Cerebellar cortex (tissue), 1 donor: ENCODE results near the gene DPH7.
"Not testable (repeated sequence)": the region's sequence is repeated elsewhere in the genome, so short reads cannot be mapped to it uniquely, and the experiment has no call there.

Experiments used
- DNase-seq: peaks from one replicate; pipeline ENCODE4 v3.0.0-alpha.2; 2015; ENCODE audit warnings: low spot score

The DPH7 gene

GRCh38 chr9:137580209-137580953, 1.7 kb upstream of the DPH7 start:
- DNase-seq, result no peak

- DNase-seq, result no peak
Observed at GRCh38 chr9:137579259-137579604, 507 bp upstream of the DPH7 start.

- no peak for DNase-seq
Observed at GRCh38 chr9:137575716-137576411, 2.9 kb downstream of the DPH7 start.

- no peak for DNase-seq
Observed at GRCh38 chr9:137575364-137575715, 3.4 kb downstream of the DPH7 start.

- DNase-seq, result no peak
Observed at GRCh38 chr9:137574192-137574591, 4.5 kb downstream of the DPH7 start.

GRCh38 chr9:137570566-137570965, 8.2 kb downstream of the DPH7 start:
- no peak for DNase-seq

DNA sequence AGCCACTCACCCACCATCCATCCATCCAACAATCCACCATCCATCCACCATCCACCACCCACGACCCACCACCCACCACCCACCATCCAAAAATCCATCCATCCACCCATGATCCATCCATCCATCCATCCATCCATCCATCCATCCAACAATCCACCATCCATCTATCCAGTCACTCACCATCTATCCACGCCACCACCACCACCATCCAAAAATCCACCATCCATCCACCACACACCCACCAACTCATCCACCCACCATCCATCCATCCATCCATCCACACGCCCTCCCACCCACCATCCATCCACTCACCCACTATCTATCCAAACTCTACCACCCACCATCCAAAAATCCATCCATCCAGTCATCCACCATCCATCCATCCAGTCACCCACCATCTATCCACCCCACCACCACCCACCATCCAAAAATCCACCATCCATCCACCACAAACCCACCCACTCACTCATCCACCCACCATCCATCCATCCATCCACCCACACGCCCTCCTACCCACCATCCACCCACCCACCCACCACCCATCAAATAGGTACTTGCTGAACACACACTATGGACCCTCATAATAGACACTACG, 9.0 kb downstream of the DPH7 start:
- DNase-seq, result no peak

- not testable (repeated sequence) for DNase-seq
Observed at GRCh38 chr9:137568445-137568844, 10.3 kb downstream of the DPH7 start.

DNA sequence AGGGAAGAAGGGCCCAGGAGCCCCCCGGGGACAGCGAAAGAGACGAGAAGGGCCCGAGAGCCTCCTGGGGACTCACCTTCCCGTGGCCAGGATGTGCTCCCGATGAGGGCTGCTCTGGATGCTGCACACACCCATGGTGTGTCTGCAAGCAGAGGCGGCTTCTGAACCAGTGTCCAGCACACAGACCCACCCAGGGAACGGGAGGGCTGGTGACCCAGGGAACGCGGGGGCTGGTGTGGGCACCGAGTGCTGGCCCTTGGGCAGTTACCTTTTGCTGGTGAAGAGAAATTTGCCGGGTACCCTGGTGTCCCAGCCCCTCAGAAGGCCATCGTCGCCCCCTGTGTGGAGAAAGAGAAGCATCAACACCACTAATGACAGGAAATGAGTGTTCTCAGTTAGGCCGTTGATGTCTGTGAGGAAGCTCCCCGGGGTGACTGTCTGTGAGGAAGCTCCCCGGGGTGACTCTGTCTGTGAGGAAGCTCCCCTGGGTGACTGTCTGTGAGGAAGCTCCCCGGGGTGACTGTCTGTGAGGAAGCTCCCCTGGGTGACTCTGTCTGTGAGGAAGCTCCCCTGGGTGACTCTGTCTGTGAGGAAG, 13.8 kb downstream of the DPH7 start:
- no peak for DNase-seq

- DNase-seq, result no peak
Observed at GRCh38 chr9:137564134-137564533, 14.6 kb downstream of the DPH7 start.

DNA sequence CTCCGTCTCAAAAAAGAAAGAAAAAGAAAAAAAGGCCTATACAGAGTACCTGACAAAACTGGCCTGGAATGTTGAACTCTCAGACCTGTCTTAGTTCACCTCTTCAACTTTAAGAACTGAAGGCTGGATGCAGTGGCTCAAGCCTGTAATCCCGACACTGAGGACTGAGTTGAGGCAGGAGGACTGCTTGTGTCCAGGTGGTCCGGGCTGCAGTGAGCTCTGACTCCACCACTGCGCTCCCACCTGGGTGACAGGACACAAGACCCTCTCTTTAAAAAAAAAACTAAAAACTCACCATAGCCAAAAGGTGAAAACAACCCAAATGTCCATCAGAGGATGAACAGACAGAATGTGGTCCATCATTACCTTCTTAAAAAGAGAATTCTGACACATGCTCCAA, 20.6 kb downstream of the DPH7 start:
- no peak for DNase-seq

DNA sequence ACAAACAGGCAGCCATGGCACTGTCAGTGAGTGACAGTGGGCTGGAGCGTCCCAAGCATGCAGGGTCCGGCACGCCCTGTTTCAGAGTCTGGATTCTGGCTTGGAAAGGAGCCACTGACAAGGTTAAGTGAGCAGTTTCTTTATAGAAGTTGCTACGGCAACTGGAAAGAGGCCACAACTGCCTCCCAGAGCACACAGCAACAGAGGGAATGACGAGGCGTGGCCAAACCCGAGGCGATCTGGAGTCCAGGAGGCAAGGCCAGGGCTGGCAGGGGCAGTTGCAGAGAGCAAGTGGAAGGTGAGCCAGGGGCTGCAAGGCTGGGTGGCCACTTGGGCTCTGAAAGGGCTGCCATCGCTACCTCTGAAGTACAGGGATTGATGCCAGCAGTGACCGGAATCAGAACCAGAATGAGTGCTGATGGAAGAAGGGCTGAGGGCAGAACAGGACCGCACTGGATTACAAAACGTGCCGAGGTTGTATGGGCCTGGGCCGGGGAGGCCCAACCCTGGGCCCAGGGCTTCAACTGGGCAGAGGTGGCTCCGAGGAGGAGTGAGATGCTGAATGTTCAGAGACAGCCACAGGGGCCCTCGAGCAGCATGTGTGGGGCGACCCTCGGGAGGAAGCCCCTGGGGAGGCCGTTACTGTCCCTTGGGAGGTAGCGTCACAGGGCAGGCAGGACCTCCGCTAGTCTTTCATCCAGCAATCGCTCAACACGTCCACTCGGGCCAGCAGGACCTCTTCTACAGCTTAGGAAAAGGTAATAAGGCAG, 22.5 kb downstream of the DPH7 start:
- no peak for DNase-seq

DNA sequence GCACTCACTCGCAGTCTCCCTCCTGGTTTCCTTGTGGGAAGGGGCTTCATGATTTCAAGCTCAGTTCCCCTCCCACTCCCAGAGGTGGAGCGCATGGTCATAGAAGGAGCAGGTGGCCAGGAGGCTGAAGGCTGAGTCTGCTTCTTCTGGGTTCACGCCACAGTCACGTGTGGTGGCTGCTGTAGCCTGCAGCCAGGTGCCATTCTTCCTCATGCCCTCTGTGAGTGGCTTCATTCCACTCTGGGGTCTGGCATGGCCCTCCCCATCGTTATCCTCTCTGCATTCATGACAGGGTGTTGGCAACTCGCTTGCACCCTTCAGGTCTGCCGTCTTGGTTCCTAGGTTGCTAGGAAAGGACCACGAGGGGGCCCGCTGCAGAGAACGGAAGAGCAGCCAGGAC, 23.5 kb downstream of the DPH7 start:
- DNase-seq, result no peak

DNA sequence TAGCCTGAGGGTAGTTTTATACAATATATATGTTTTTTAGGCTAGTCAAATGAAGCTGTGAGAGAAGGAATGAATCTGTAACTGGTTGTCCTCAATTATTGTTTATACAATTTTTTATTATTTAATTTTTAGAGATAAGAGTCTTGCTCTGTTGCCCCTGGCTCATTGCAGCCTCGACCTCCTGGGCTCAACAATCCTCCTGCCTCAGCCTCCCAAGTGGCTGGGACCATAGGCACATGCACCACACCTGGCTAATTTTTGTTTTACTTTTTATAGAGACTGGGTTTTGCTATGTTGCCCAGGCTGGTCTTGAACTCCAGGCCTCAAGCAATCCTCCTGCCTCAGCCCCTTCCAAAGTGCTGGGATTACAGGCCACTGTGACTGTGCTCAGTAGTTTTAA, 24.4 kb downstream of the DPH7 start:
- no peak for DNase-seq

GRCh38 chr9:137553654-137554053, 25.1 kb downstream of the DPH7 start:
- not testable (repeated sequence) for DNase-seq

GRCh38 chr9:137552022-137552768, 26.5 kb downstream of the DPH7 start:
- DNase-seq, result no peak

DNA sequence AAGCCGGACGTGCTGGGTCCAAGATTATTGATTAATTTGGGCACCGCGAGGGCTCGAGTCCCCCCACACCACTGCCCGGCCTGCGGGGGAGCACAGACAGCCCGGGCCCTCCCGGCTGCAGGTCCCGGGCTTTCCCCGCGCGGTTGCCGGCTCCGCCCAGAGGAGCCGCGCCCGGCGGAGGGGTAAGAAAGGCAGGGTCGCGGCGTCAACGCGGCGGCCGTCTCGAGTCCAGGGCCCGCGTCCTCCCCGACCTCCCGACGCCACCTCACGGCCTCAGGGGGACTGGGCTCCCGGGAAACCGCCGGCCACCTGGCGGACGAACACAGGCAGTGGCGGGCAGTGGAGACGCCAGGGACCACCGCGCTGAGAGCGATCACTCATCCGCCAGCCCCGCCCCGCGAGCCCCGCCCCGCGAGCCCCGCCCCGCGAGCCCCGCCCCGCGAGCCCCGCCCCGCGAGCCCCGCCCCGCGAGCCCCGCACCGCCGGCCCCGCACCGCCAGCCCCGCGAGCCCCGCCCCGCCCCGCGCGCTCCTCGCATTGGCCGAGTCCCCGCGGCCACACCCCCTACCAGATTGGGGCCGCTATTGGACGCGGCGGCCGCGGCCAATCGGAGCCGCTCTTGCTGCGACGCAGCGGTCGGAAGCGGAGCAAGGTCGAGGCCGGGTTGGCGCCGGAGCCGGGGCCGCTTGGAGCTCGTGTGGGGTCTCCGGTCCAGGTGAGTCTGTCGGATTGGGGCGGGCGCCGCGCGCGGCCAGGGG, 27.3 kb downstream of the DPH7 start, which contains the start of gene MRPL41:
Gene MRPL41, plus strand, starts transcription at position 616 of the 758 bp plus-strand sequence. CDS start 203 bp downstream, outside the sequence.
- peak; percentile 89 for DNase-seq

GRCh38 chr9:137550958-137551263, 27.8 kb downstream of the DPH7 start:
- not testable (repeated sequence) for DNase-seq

GRCh38 chr9:137550231-137550621, 28.5 kb downstream of the DPH7 start, which contains the start of gene PNPLA7:
TSS of gene PNPLA7 (minus strand) at chr9:137550402. CDS start at chr9:137550197, 205 bp downstream.
- DNase-seq, result peak; percentile 90

DNA sequence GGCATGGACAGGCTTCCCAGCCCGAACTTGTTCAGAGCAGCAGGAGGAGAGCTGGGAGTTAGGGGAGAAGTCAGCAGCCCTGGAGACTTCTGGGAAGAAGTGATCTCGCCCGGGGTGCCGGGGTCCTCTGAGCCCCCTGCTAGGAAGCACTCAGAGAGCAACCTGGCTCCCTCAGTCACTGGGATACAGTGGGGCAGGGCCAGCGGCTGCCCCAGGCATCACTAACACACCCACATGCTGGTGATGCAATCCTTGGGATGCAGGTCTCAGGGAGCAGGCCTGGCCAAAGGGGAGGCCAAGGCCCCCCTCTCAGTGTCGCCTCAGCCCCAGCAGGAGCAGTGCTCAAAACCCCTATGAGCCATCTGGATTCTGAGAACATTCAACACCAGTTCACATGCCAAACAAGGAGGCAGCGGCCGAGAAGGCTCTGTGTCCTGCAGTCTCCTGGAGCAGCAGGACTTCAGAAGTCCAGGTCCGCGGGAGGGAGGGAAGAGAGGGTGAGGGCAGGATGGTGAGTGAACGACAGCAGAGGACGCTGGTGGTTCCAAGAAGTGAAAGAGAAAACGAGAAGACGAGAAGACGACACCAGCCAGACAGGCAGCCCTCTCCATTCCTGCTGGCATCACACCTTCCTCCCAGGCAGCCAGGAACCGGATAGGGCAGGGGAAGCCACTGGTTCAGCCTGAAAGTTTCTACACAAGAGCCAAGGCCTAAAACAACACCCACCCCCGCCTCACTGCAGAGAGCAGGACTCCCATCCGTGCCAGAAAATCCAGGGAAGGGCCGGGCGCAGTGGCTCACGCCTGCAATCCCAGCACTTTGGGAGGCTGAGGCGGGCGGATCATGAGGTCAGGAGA, 30.8 kb downstream of the DPH7 start:
- no peak for DNase-seq
